ENCODE data around the gene SUN2.
"Not testable (repeated sequence)": the region's sequence is repeated elsewhere in the genome, so short reads cannot be mapped to it uniquely, and the experiment has no call there.

DNA sequence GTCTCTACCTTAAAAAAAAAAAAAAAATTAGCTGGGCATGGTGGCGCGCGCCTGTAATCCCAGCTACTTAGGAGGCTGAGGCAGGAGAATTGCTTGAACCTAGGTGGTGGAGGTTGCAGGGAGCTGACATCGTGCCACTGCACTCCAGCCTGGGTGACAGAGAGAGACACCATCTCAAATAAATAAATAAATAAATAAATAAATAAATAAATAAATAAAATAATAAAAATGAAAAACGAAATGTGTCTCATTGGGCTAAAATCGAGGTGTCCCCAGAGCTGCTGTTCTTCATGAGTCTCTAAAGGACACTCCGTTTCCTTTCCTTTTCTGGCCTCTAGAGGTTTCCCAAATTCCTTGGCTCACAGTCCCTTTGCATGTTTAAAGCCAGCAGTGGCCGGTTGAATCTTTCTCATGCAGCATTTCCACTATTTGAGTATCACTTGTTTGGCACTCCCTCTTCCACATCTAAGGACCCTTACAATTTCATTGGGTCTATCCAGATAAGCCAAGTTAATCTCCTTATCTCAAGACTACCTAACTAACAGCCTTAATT lies 49.3 kb upstream of the SUN2 start:
- TF ChIP-seq TAF1 (IDR thresholded peaks at IDR 0.05; ENCODE audit: borderline replicate concordance, low read depth, low read length); SUPT20H (IDR thresholded peaks at IDR 0.05; ENCODE audit: borderline replicate concordance, control insufficient read depth, low read depth, low read length); POLR2AphosphoS5 (IDR thresholded peaks at IDR 0.05; ENCODE audit: low read length); EP300 (IDR thresholded peaks at IDR 0.05; ENCODE audit: borderline replicate concordance in 1 of 2, control insufficient read depth in 1 of 2, low read depth in 2 of 2, low read length in 2 of 2); POLR2A (IDR thresholded peaks at IDR 0.05; ENCODE audit: low read depth, low read length); FOS (IDR thresholded peaks at IDR 0.05; ENCODE audit: borderline replicate concordance, extremely low read depth, insufficient read length): not testable (repeated sequence)
- TF ChIP-seq, protein P1, sequence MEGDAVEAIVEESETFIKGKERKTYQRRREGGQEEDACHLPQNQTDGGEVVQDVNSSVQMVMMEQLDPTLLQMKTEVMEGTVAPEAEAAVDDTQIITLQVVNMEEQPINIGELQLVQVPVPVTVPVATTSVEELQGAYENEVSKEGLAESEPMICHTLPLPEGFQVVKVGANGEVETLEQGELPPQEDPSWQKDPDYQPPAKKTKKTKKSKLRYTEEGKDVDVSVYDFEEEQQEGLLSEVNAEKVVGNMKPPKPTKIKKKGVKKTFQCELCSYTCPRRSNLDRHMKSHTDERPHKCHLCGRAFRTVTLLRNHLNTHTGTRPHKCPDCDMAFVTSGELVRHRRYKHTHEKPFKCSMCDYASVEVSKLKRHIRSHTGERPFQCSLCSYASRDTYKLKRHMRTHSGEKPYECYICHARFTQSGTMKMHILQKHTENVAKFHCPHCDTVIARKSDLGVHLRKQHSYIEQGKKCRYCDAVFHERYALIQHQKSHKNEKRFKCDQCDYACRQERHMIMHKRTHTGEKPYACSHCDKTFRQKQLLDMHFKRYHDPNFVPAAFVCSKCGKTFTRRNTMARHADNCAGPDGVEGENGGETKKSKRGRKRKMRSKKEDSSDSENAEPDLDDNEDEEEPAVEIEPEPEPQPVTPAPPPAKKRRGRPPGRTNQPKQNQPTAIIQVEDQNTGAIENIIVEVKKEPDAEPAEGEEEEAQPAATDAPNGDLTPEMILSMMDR (IDR thresholded peaks at IDR 0.05 in 2 of 3, conservative IDR thresholded peaks at IDR 0.05 in 1 of 3; ENCODE audit: control insufficient read depth in 2 of 3, extremely low read depth in 1 of 3, insufficient read depth in 1 of 3, low read depth in 3 of 3, low read length in 3 of 3) = not testable (repeated sequence)
- TF ChIP-seq, protein P2, sequence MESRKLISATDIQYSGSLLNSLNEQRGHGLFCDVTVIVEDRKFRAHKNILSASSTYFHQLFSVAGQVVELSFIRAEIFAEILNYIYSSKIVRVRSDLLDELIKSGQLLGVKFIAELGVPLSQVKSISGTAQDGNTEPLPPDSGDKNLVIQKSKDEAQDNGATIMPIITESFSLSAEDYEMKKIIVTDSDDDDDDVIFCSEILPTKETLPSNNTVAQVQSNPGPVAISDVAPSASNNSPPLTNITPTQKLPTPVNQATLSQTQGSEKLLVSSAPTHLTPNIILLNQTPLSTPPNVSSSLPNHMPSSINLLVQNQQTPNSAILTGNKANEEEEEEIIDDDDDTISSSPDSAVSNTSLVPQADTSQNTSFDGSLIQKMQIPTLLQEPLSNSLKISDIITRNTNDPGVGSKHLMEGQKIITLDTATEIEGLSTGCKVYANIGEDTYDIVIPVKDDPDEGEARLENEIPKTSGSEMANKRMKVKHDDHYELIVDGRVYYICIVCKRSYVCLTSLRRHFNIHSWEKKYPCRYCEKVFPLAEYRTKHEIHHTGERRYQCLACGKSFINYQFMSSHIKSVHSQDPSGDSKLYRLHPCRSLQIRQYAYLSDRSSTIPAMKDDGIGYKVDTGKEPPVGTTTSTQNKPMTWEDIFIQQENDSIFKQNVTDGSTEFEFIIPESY (IDR thresholded peaks at IDR 0.05) = not testable (repeated sequence)
- TF ChIP-seq, protein P3, sequence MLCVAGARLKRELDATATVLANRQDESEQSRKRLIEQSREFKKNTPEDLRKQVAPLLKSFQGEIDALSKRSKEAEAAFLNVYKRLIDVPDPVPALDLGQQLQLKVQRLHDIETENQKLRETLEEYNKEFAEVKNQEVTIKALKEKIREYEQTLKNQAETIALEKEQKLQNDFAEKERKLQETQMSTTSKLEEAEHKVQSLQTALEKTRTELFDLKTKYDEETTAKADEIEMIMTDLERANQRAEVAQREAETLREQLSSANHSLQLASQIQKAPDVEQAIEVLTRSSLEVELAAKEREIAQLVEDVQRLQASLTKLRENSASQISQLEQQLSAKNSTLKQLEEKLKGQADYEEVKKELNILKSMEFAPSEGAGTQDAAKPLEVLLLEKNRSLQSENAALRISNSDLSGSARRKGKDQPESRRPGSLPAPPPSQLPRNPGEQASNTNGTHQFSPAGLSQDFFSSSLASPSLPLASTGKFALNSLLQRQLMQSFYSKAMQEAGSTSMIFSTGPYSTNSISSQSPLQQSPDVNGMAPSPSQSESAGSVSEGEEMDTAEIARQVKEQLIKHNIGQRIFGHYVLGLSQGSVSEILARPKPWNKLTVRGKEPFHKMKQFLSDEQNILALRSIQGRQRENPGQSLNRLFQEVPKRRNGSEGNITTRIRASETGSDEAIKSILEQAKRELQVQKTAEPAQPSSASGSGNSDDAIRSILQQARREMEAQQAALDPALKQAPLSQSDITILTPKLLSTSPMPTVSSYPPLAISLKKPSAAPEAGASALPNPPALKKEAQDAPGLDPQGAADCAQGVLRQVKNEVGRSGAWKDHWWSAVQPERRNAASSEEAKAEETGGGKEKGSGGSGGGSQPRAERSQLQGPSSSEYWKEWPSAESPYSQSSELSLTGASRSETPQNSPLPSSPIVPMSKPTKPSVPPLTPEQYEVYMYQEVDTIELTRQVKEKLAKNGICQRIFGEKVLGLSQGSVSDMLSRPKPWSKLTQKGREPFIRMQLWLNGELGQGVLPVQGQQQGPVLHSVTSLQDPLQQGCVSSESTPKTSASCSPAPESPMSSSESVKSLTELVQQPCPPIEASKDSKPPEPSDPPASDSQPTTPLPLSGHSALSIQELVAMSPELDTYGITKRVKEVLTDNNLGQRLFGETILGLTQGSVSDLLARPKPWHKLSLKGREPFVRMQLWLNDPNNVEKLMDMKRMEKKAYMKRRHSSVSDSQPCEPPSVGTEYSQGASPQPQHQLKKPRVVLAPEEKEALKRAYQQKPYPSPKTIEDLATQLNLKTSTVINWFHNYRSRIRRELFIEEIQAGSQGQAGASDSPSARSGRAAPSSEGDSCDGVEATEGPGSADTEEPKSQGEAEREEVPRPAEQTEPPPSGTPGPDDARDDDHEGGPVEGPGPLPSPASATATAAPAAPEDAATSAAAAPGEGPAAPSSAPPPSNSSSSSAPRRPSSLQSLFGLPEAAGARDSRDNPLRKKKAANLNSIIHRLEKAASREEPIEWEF (IDR thresholded peaks at IDR 0.05; ENCODE audit: insufficient replicate concordance, low read depth, low read length) = not testable (repeated sequence)

Measured in GM12878 (cell line).